HepG2 (cell line): ENCODE data around the gene C14orf119. TPM values are rescaled to one million over a fixed set of nuclear protein-coding genes. Genes with fewer than 3 reads are reported as not detected.

ENCODE experiments used
- BHLHE40 ChIP-seq: IDR thresholded peaks from 2 replicates; pipeline ENCODE4 v1.6.1; 2011; ENCODE audit warnings: low read length, improper control_type of control experiment
- DPF2 ChIP-seq: sonication (generic); formaldehyde crosslinking; IDR thresholded peaks from 2 replicates; pipeline ENCODE4 v1.4.0; 2020; ENCODE audit warnings: mild to moderate bottlenecking, low read depth, missing genetic modification reagents, borderline replicate concordance
- E2F5 ChIP-seq: sonication (generic); formaldehyde crosslinking; conservative IDR thresholded peaks from 2 replicates; pipeline ENCODE4 v1.4.0; 2020; ENCODE audit warnings: missing genetic modification reagents
- FOXA1 ChIP-seq, 2 experiments: fragments of 450-650 bp in 1 of 2; sonication (generic) in 1 of 2; formaldehyde crosslinking in 1 of 2; IDR thresholded peaks; 2 replicates each; pipeline versions ENCODE4 v1.4.0 to v1.6.1; 2016 to 2020; ENCODE audit warnings: missing genetic modification reagents in 1 of 2
- HOXA5 ChIP-seq: sonication (generic); formaldehyde crosslinking; IDR thresholded peaks from 2 replicates; pipeline ENCODE4 v1.4.0; 2020; ENCODE audit warnings: missing genetic modification reagents
- KLF16 ChIP-seq, 2 experiments: sonication (generic) in 1 of 2; formaldehyde crosslinking in 1 of 2; IDR thresholded peaks; 2 replicates each; pipeline versions ENCODE4 v1.6.1 to v1.8.0; 2016 to 2023; ENCODE audit warnings: missing genetic modification reagents in 2 of 2, missing compliant biosample characterization in 1 of 2
- NFYC ChIP-seq: IDR thresholded peaks from 2 replicates; pipeline ENCODE4 v1.6.1; 2016; ENCODE audit warnings: missing genetic modification reagents, missing compliant biosample characterization
- PRDM15 ChIP-seq: sonication (generic); formaldehyde crosslinking; IDR thresholded peaks from 2 replicates; pipeline ENCODE4 v1.4.0; 2020; ENCODE audit warnings: missing genetic modification reagents
- RNF219 ChIP-seq: sonication (generic); formaldehyde crosslinking; IDR thresholded peaks from 2 replicates; pipeline ENCODE4 v1.5.0; 2020; ENCODE audit warnings: mild to moderate bottlenecking, missing genetic modification reagents
- ZBTB10 ChIP-seq: sonication (generic); formaldehyde crosslinking; IDR thresholded peaks from 2 replicates; pipeline ENCODE4 v1.4.0; 2020; ENCODE audit warnings: missing genetic modification reagents, borderline replicate concordance
- ZBTB42 ChIP-seq: sonication (generic); formaldehyde crosslinking; IDR thresholded peaks from 2 replicates; pipeline ENCODE4 v1.5.0; 2020; ENCODE audit warnings: mild to moderate bottlenecking, missing genetic modification reagents
- ZMYM2 ChIP-seq: sonication (generic); formaldehyde crosslinking; IDR thresholded peaks from 2 replicates; pipeline ENCODE4 v1.8.0; 2022; ENCODE audit warnings: mild to moderate bottlenecking, missing genetic modification reagents
- ZNF546 ChIP-seq: sonication (generic); formaldehyde crosslinking; conservative IDR thresholded peaks from 2 replicates; pipeline ENCODE4 v1.8.1; 2023; ENCODE audit warnings: mild to moderate bottlenecking, missing genetic modification reagents
- ZNF547 ChIP-seq: sonication (generic); formaldehyde crosslinking; IDR thresholded peaks from 2 replicates; pipeline ENCODE4 v1.5.1; 2020; ENCODE audit warnings: mild to moderate bottlenecking, missing genetic modification reagents
- ZNF704 ChIP-seq: sonication (generic); formaldehyde crosslinking; IDR thresholded peaks from 2 replicates; pipeline ENCODE4 v1.8.1; 2023; ENCODE audit warnings: mild to moderate bottlenecking, inconsistent platforms, moderate library complexity, missing genetic modification reagents, borderline replicate concordance
- polyA plus RNA-seq, 8 experiments: library from polyadenylated mRNA; depleted of rRNA in 3 of 8; stranded (reverse) in 7 of 8; unstranded in 1 of 8; fragments of >200 nt; fragmentation: Illumina TruSeq in 4 of 8; extraction: Trizol in 4 of 8; gene quantifications; 2 replicates each; pipeline versions ENCODE4 v1.2.1 to v1.2.3, GENCODE V29; 2011 to 2016; ENCODE audit warnings: low read depth in 4 of 8, missing spikeins in 1 of 8, mixed read lengths in 1 of 8; ENCODE audit not compliant: insufficient read depth in 1 of 8
- total RNA-seq, 5 experiments: library from RNA; depleted of rRNA; stranded (reverse); fragments of >200 nt; fragmentation: Illumina TruSeq; extraction: Trizol; gene quantifications; 2 replicates each; pipeline ENCODE4 v1.2.3, GENCODE V29; 2016; ENCODE audit warnings: low read depth in 1 of 5

C14orf119 gene
- total and polyA plus RNA-seq, 2 of the 13 experiments (the other 11 are each of a cell fraction or from before 2014, with no cell fraction given) = 117 to 206 TPM

- TF ChIP-seq ZBTB10 (peak; percentile 85; the same call in 1 of the 2 replicates), BHLHE40 (no peak; the same call in 1 of the 2 replicates), RNF219 (CRISPR knock-in tag) (no peak; the same call in 1 of the 2 replicates), PRDM15 (CRISPR knock-in tag) (peak; percentile 82), ZBTB42 (CRISPR knock-in tag) (peak; percentile 87; the same call in 1 of the 2 replicates), NFYC (CRISPR knock-in tag) (no peak), ZMYM2 (CRISPR knock-in tag) (no peak), ZNF547 (peak; percentile 96), E2F5 (CRISPR knock-in tag) (peak; percentile 86), ZNF704 (CRISPR knock-in tag) (peak; percentile 98), KLF16 (CRISPR knock-in tag; IDR thresholded peaks at IDR 0.05) (peak; percentile 57 to 96; a peak in 3 of 4 replicates), ZNF546 (peak; percentile 99), HOXA5 (CRISPR knock-in tag) (peak; percentile 98), DPF2 (peak; percentile 79), FOXA1 (IDR thresholded peaks at IDR 0.05) (no peak), FOXA1 (CRISPR knock-in tag; IDR thresholded peaks at IDR 0.05) (peak; percentile 44; the same call in 1 of the 2 replicates)
These were observed 574 bp upstream of the C14orf119 start, which contains the start of gene ACIN1 (continued) for GRCh38 chr14:23094666-23095195.
